ENCODE data around the gene SLC12A9. TPM values are rescaled to one million over a fixed set of nuclear protein-coding genes. Genes with fewer than 3 reads are reported as not detected.
A peak's percentile ranks its signal among the peaks of the same experiment; 100 is the strongest.

Gene SLC12A9
- total RNA-seq, 1 experiment from 2014 or later, result 23.8 TPM

- Histone ChIP-seq H3K4me1 (ENCODE audit: insufficient read depth, low read length, poor library complexity, severe bottlenecking) (peaks cover 8% of the 10 kb centered on the region), H3K27me3 (replicated peaks; ENCODE audit: insufficient read depth, low read depth, low read length, poor library complexity) (no peaks in the 10 kb centered on the region), H3K36me3 (ENCODE audit: insufficient read depth, low read length, poor library complexity, severe bottlenecking) (peaks cover 19% of the 10 kb centered on the region), H3K9me3 (ENCODE audit: low read depth, low read length, poor library complexity, severe bottlenecking) (no peaks in the 10 kb centered on the region), H3K27ac (ENCODE audit: low read depth, low read length, poor library complexity, severe bottlenecking) (peak within 1 kb of the TSS; percentile 80), H3K4me3 (ENCODE audit: low read depth, low read length, poor library complexity, severe bottlenecking) (peak within 1 kb of the TSS; percentile 98)
- ChIA-PET CTCF (interaction anchor here (0.6 to 2.7 kb wide), 12 partner anchors 9 to 725 kb away, joined by 3 to 20 read pairs (median 3); partner anchors contain the start of genes POP7 and SLC12A9), POLR2A (ENCODE audit: low non-redundant PET) (interaction anchor here (0.5 to 1.0 kb wide), 6 partner anchors 10 to 254 kb away, joined by 3 to 7 read pairs (median 4); partner anchors contain the start of genes SLC12A9 and SRRT)
- no TSS peak for BruUV-seq (replicated peaks)
- intact Hi-C loops (cut with micrococcal nuclease; ENCODE audit: unreplicated experiment), result loop anchor here (2.0 kb wide), 1 partner anchor 29 kb away; no protein-coding TSS in a partner anchor
- TF ChIP-seq, protein P1, sequence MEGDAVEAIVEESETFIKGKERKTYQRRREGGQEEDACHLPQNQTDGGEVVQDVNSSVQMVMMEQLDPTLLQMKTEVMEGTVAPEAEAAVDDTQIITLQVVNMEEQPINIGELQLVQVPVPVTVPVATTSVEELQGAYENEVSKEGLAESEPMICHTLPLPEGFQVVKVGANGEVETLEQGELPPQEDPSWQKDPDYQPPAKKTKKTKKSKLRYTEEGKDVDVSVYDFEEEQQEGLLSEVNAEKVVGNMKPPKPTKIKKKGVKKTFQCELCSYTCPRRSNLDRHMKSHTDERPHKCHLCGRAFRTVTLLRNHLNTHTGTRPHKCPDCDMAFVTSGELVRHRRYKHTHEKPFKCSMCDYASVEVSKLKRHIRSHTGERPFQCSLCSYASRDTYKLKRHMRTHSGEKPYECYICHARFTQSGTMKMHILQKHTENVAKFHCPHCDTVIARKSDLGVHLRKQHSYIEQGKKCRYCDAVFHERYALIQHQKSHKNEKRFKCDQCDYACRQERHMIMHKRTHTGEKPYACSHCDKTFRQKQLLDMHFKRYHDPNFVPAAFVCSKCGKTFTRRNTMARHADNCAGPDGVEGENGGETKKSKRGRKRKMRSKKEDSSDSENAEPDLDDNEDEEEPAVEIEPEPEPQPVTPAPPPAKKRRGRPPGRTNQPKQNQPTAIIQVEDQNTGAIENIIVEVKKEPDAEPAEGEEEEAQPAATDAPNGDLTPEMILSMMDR (conservative IDR thresholded peaks at IDR 0.05; ENCODE audit: low read depth, low read length), result peak; percentile 67
- TF ChIP-seq EZH2 (IDR thresholded peaks at IDR 0.05; ENCODE audit: borderline replicate concordance, low read depth, low read length, poor library complexity, severe bottlenecking), result no peak
- peak; percentile 97 for DNase-seq (ENCODE audit: low spot score)
Measured at GRCh38 chr7:100827330-100828226, 24.9 kb upstream of the SLC12A9 start, which contains the start of gene EPHB4. Gene EPHB4 (minus strand): TSS chr7:100827523. CDS start chr7:100827030, 493 bp downstream.

GRCh38 chr7:100829150-100829716, 23.3 kb upstream of the SLC12A9 start:
- DNase-seq (ENCODE audit: low spot score), result no peak
- peak overlapping the region; percentile 80 for H3K27ac ChIP-seq (ENCODE audit: low read depth, low read length, poor library complexity, severe bottlenecking)
- intact Hi-C loops (cut with micrococcal nuclease; ENCODE audit: unreplicated experiment), result no loop called here
- ChIA-PET POLR2A (ENCODE audit: low non-redundant PET) (no interaction called here), CTCF (interaction anchor here (2.7 kb wide), 1 partner anchor 23 kb away, joined by 20 read pairs; the partner anchor contains the start of gene SLC12A9)
- peaks cover 3% of the 10 kb centered on the region for H3K36me3 ChIP-seq (ENCODE audit: insufficient read depth, low read length, poor library complexity, severe bottlenecking)
- peaks cover 7% of the 10 kb centered on the region for H3K4me1 ChIP-seq (ENCODE audit: insufficient read depth, low read length, poor library complexity, severe bottlenecking)
- no peaks in the 10 kb centered on the region for H3K9me3 ChIP-seq (ENCODE audit: low read depth, low read length, poor library complexity, severe bottlenecking)
- TF ChIP-seq, protein P1 (conservative IDR thresholded peaks at IDR 0.05; ENCODE audit: low read depth, low read length), result no peak
- no peak for TF ChIP-seq EZH2 (IDR thresholded peaks at IDR 0.05; ENCODE audit: borderline replicate concordance, low read depth, low read length, poor library complexity, severe bottlenecking)
- no peaks in the 10 kb centered on the region for H3K27me3 ChIP-seq (replicated peaks; ENCODE audit: insufficient read depth, low read depth, low read length, poor library complexity)
- no TSS peak for BruUV-seq (replicated peaks)
- H3K4me3 ChIP-seq (ENCODE audit: low read depth, low read length, poor library complexity, severe bottlenecking), result peak overlapping the region; percentile 98

DNA sequence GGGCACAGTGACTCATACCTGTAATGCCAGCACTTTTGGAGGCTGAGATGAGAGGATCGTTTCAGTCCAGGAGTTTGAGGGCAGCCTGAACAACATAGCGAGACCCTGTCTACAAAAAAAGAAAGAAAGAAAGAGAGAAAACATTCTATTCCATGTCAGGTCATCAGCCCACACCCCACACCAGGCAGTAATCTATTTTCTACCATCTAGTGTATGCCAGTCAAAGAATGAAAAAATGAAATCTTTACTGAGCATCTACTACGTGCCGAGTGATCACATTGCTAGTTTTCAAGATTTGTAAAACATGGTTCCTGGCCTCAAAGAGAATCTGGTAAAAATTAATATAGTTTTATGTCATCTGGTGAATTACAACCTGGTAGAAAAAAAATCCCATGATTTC, 22.1 kb upstream of the SLC12A9 start:
- POLR2A ChIA-PET (ENCODE audit: low non-redundant PET), result no interaction called here
- BruUV-seq (replicated peaks), result TSS peak; percentile 18
- H3K9me3 ChIP-seq (ENCODE audit: low read depth, low read length, poor library complexity, severe bottlenecking), result no peaks in the 10 kb centered on the region
- intact Hi-C loops (cut with micrococcal nuclease; ENCODE audit: unreplicated experiment), result no loop called here
- no peaks in the 10 kb centered on the region for H3K36me3 ChIP-seq (ENCODE audit: insufficient read depth, low read length, poor library complexity, severe bottlenecking)
- no peak overlapping the region for H3K4me3 ChIP-seq (ENCODE audit: low read depth, low read length, poor library complexity, severe bottlenecking)
- H3K27ac ChIP-seq (ENCODE audit: low read depth, low read length, poor library complexity, severe bottlenecking), result no peak overlapping the region
- TF ChIP-seq, protein P1 (conservative IDR thresholded peaks at IDR 0.05; ENCODE audit: low read depth, low read length), result no peak
- no peak for TF ChIP-seq EZH2 (IDR thresholded peaks at IDR 0.05; ENCODE audit: borderline replicate concordance, low read depth, low read length, poor library complexity, severe bottlenecking)
- peaks cover under 1% of the 10 kb centered on the region for H3K4me1 ChIP-seq (ENCODE audit: insufficient read depth, low read length, poor library complexity, severe bottlenecking)
- CTCF ChIA-PET, result no interaction called here
- DNase-seq (ENCODE audit: low spot score), result no peak
- H3K27me3 ChIP-seq (replicated peaks; ENCODE audit: insufficient read depth, low read depth, low read length, poor library complexity), result no peaks in the 10 kb centered on the region

All from A673 (cell line).